GM19324 (cell line): Measurements from ENCODE around the gene CCL3.

Experiments
- ATAC-seq: cut with Tn5 transposase; IDR thresholded peaks from one replicate; pipeline ENCODE4 v1.9.1; 2021; ENCODE audit warnings: mild to moderate bottlenecking, moderate library complexity; ENCODE audit not compliant: unreplicated experiment, low FRiP score

CCL3 gene

GRCh38 chr17:36055921-36056520 is 33.9 kb downstream of the CCL3 start:
- ATAC-seq, result no peak

GRCh38 chr17:36055171-36055570 is 34.8 kb downstream of the CCL3 start:
- ATAC-seq, result no peak

- no peak for ATAC-seq
Observed at GRCh38 chr17:36049643-36050042, 40.3 kb downstream of the CCL3 start.

GRCh38 chr17:36048066-36048465 is 41.9 kb downstream of the CCL3 start:
- no peak for ATAC-seq
